Hepatocyte (in vitro differentiated cells): ENCODE results near the gene COL4A3. TPM values are rescaled to one million over a fixed set of nuclear protein-coding genes. Genes with fewer than 3 reads are reported as not detected.

Source experiments
- DNase-seq: peaks from one replicate; pipeline ENCODE4 v3.0.0-alpha.2; 2016; ENCODE audit warnings: low spot score
- H2AFZ ChIP-seq: fragments of 200-600 bp; sonication (generic); 2 replicates; pipeline ENCODE4 v1.6.0; 2016; ENCODE audit warnings: antibody characterized with exemption, mild to moderate bottlenecking
- H3K27ac ChIP-seq: fragments of 200-600 bp; sonication (generic); 2 replicates; pipeline ENCODE4 v1.5.1; 2016; ENCODE audit warnings: mild to moderate bottlenecking
- H3K27me3 ChIP-seq: fragments of 200-600 bp; sonication (generic); 2 replicates; pipeline ENCODE4 v1.6.1; 2016
- H3K36me3 ChIP-seq: fragments of 200-600 bp; sonication (generic); replicated peaks from 2 replicates; pipeline ENCODE4 v1.5.1; 2016; ENCODE audit warnings: low read depth; ENCODE audit not compliant: insufficient read depth
- H3K4me1 ChIP-seq: fragments of 200-600 bp; sonication (generic); 2 replicates; pipeline ENCODE4 v1.5.1; 2016; ENCODE audit warnings: mild to moderate bottlenecking, moderate library complexity; ENCODE audit not compliant: insufficient read depth
- H3K4me2 ChIP-seq: fragments of 200-600 bp; sonication (generic); 2 replicates; pipeline ENCODE4 v1.6.0; 2016
- H3K4me3 ChIP-seq: fragments of 200-600 bp; sonication (generic); 2 replicates; pipeline ENCODE4 v1.5.1; 2016; ENCODE audit warnings: mild to moderate bottlenecking
- H3K79me2 ChIP-seq: fragments of 200-600 bp; sonication (generic); 2 replicates; pipeline ENCODE4 v1.6.0; 2017; ENCODE audit warnings: mild to moderate bottlenecking
- H3K9me2 ChIP-seq: fragments of 200-600 bp; sonication (generic); replicated peaks from 2 replicates; pipeline ENCODE4 v1.6.0; 2017; ENCODE audit warnings: mild to moderate bottlenecking; ENCODE audit not compliant: insufficient read depth
- H3K9me3 ChIP-seq: fragments of 200-600 bp; sonication (generic); 2 replicates; pipeline ENCODE4 v1.5.1; 2016; ENCODE audit warnings: low read depth, mild to moderate bottlenecking
- H4K20me1 ChIP-seq: fragments of 200-600 bp; sonication (generic); 2 replicates; pipeline ENCODE4 v1.6.0; 2016; ENCODE audit warnings: mild to moderate bottlenecking; ENCODE audit not compliant: insufficient read depth, poor library complexity, severe bottlenecking
- CTCF ChIP-seq: fragments of 200-600 bp; sonication (generic); IDR thresholded peaks from 2 replicates; pipeline ENCODE4 v1.5.1; 2016; ENCODE audit warnings: antibody characterized with exemption, mild to moderate bottlenecking; ENCODE audit not compliant: poor library complexity
- EZH2 ChIP-seq: fragments of 200-600 bp; sonication (generic); IDR thresholded peaks from 2 replicates; pipeline ENCODE4 v1.6.1; 2016; ENCODE audit warnings: antibody characterized with exemption, mild to moderate bottlenecking, borderline replicate concordance
- EZH2phosphoT487 ChIP-seq: fragments of 200-600 bp; sonication (generic); IDR thresholded peaks from one replicate; pipeline ENCODE4 v1.6.1; 2018; ENCODE audit warnings: antibody characterized with exemption, mild to moderate bottlenecking, low read depth, moderate library complexity; ENCODE audit not compliant: unreplicated experiment, severe bottlenecking
- WGBS: methylation state at CpG from one replicate; pipeline ENCODE4 v1.1.6; 2016; ENCODE audit warnings: low lambda C conversion rate; ENCODE audit errors: missing lambda C conversion rate; 5-methylcytosine and 5-hydroxymethylcytosine counted together
- polyA plus RNA-seq: library from polyadenylated mRNA; unstranded; fragments of >200 nt; fragmentation: Nextera tagmentation; extraction: Ambion mirVana; gene quantifications from 2 replicates; pipeline ENCODE4 v1.2.1, GENCODE V29; 2016
- total RNA-seq: library from RNA; depleted of rRNA; stranded (reverse); fragments of >200 nt; gene quantifications from 2 replicates; pipeline ENCODE4 v1.2.3, GENCODE V29; 2014

The COL4A3 gene
- total and polyA plus RNA-seq, 2 experiments from 2014 or later, result 0.50 TPM; not detected in 1

GRCh38 chr2:227341553-227341952 is 177.1 kb downstream of the COL4A3 start:
- WGBS, result 92% methylated on average over 2 of the region's 2 CpGs
- H3K27me3 ChIP-seq, result no peaks in the 10 kb centered on the region

DNA sequence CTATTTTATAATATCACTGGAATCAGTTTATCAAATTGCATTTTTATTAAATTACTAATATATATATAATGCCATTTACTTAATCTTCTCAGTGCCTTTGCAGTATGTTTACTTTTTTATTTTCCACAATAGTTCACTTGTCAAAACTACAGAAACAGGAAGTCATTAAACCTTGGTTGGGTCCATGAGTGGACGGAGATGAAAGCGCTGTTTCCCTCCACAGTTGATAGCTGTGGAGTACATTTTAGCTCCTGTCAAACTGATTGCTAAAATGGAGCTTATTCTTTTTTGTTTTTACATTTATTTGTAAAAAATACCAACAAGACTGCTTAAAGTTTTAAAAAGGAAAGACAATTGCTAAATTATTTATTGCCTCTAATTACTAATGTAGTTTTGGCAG is 179.8 kb downstream of the COL4A3 start:
- DNase-seq, result no peak
- Histone ChIP-seq H3K27ac (no peak overlapping the region), H3K4me1 (peaks cover 5% of the 10 kb centered on the region), H3K9me2 (no peaks in the 10 kb centered on the region), H4K20me1 (no peaks in the 10 kb centered on the region), H3K4me2 (no peak overlapping the region), H3K9me3 (no peaks in the 10 kb centered on the region), H2AFZ (no peak overlapping the region), H3K4me3 (no peak overlapping the region), H3K36me3 (no peaks in the 10 kb centered on the region), H3K27me3 (no peaks in the 10 kb centered on the region), H3K79me2 (no peaks in the 10 kb centered on the region)
- no peak for TF ChIP-seq EZH2phosphoT487
- no peak for TF ChIP-seq EZH2
- no peak for TF ChIP-seq CTCF
- 89% methylated on average over 2 of the region's 2 CpGs for WGBS

More at GRCh38 chr2:227341553-227341952, 177.1 kb downstream of the COL4A3 start:
- Histone ChIP-seq H3K4me1 (peaks cover 5% of the 10 kb centered on the region), H3K79me2 (no peaks in the 10 kb centered on the region), H3K4me3 (no peak overlapping the region), H4K20me1 (no peaks in the 10 kb centered on the region), H3K27ac (no peak overlapping the region), H3K4me2 (no peak overlapping the region), H3K9me2 (no peaks in the 10 kb centered on the region), H2AFZ (no peak overlapping the region), H3K36me3 (no peaks in the 10 kb centered on the region), H3K9me3 (no peaks in the 10 kb centered on the region)
- TF ChIP-seq EZH2phosphoT487, result no peak
- no peak for TF ChIP-seq CTCF
- DNase-seq, result no peak

- Histone ChIP-seq H3K9me3 (no peaks in the 10 kb centered on the region), H3K27ac (no peak overlapping the region), H4K20me1 (no peaks in the 10 kb centered on the region), H3K79me2 (peaks cover 4% of the 10 kb centered on the region), H3K4me2 (no peak overlapping the region), H2AFZ (no peak overlapping the region), H3K4me3 (no peak overlapping the region), H3K4me1 (no peaks in the 10 kb centered on the region), H3K27me3 (no peaks in the 10 kb centered on the region), H3K36me3 (no peaks in the 10 kb centered on the region), H3K9me2 (no peaks in the 10 kb centered on the region)
- 79% methylated on average over 7 of the region's 7 CpGs for WGBS
- DNase-seq, result no peak
- TF ChIP-seq CTCF (no peak), EZH2 (no peak), EZH2phosphoT487 (no peak)
Measured at GRCh38 chr2:227347117-227347516, 182.7 kb downstream of the COL4A3 start.

- Histone ChIP-seq H2AFZ (no peak overlapping the region), H3K9me3 (no peaks in the 10 kb centered on the region), H3K4me1 (no peaks in the 10 kb centered on the region), H3K27me3 (no peaks in the 10 kb centered on the region), H3K4me3 (no peak overlapping the region), H4K20me1 (no peaks in the 10 kb centered on the region), H3K27ac (no peak overlapping the region), H3K36me3 (no peaks in the 10 kb centered on the region), H3K79me2 (peaks cover 4% of the 10 kb centered on the region), H3K9me2 (no peaks in the 10 kb centered on the region), H3K4me2 (no peak overlapping the region)
- DNase-seq, result no peak
- 97% methylated on average over 2 of the region's 2 CpGs for WGBS
- TF ChIP-seq EZH2phosphoT487 (no peak), CTCF (no peak)
Measured at GRCh38 chr2:227348324-227348723, 183.9 kb downstream of the COL4A3 start.
